LoVo (cell line): Measurements from ENCODE around the gene PAQR7.

Source experiments
- DNase-seq: peaks from one replicate; pipeline ENCODE4 v3.0.0-alpha.2; 2016; ENCODE audit warnings: low spot score

The PAQR7 gene

GRCh38 chr1:25902462-25902861 lies 27.0 kb upstream of the PAQR7 start:
- no peak for DNase-seq

DNA sequence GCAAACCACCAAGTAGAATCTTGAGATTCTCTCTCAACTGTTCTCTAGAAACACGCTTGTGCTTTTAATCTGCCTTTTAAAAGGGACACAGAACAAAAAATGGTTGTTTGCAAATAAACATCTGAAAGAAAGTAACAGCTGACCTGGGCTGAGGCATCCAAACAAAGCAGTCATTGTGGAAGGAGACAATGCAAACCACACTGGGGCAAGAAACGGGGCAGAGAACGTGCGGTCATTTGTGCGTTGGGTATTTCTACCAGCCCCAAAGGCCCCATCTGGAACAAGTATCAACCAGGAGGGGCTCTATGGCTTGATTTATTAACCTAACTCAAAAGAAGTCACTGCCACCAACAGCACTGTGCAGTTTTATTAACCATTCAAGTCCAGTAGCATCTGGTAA lies 24.7 kb upstream of the PAQR7 start:
- DNase-seq = no peak

DNA sequence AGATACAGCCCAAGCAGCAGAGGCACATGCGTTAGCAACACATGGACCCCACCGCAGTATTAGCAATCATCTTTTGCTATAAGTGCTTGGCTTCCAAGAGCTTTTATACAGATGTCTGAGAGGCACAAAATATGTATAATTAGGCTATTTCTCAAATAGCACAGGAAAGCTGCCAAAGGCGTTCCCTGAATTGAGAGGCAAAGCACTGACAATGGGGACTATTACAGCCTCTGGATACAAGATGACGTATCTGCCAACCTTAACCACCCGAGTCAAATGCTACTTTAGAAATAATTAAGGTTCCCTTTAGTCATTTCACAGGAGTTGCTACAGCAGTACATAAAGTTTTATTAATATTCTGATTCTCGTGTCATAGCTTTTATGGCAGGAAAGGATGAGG lies 24.3 kb upstream of the PAQR7 start:
- no peak for DNase-seq

DNA sequence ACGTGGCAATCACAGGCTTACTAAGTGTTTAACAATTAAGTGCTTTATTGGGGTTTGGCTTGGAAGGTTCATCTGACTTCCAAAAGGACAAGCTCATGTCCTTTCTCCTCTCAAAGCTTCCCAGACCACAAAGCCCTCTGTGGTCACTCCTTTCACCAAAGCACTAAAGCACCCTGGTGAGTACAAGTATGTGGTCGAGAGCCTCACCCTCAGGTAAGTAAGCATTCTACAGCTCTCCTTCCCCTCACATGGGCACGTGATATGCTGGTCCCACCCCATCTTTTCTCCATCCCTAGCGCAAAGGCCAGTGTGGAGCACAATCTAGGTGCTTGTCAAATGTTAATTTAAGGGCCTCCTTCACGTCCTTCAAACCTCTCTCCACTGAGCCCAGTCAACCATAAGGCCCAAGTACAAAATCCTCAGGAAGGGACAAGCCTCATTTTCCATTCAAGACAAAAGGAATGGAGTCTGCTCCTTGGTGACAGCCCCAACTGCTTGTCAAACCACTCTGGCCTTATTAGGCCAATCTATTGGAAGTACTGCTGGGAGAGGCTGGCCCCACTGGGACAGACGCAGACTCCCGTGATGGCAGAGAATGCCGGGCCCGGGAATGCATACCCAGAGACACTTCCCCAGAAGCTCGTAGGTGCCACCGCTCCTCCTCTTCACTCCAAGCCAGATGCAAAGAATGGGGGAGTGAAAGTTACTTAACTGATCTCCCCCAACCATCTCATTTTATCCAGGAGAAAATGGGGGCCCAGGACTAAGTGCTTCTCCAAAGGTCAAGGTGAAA lies 22.9 kb upstream of the PAQR7 start:
- no peak for DNase-seq

DNA sequence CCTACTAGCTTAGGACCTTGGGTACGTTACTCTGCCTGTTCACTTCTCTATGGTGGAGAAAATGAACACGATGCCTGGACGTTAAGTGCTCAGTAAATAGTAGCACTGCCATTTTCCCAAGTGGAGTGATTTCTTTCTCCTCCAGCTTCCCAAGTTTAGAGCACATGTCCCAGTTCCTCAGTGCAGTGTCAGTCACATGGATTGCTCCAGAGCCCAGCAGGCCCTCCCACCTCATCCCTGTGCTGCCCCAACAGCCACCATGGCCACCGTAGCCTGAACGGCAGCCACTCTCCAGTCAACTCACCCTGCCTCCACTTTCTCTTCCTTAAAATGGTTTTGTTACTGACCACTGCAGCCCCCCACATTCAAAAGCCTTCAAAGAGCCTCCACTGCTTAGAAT lies 22.2 kb upstream of the PAQR7 start:
- no peak for DNase-seq

DNA sequence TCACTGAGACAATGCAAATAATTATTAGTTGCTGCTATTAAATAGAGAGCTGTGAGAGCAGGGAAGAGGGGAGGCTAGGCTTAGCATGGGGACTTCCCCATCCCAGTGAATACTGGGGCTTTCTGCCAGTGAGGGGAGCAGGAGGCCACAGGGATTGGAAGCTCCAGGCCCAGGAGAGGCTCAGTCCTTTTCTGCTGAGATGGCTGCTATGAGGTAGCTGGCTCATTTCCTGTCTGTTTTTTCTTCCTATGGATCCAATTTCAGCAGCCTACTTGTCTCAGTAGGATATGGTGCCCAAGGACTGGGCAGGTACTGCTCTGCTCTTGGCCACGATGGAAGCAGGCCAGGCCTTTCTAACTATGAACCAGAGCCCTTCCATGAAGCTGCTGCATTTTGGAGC lies 20.8 kb upstream of the PAQR7 start:
- DNase-seq = no peak

- peak; percentile 87 for DNase-seq
Observed at GRCh38 chr1:25895365-25895990, 20.0 kb upstream of the PAQR7 start.

DNA sequence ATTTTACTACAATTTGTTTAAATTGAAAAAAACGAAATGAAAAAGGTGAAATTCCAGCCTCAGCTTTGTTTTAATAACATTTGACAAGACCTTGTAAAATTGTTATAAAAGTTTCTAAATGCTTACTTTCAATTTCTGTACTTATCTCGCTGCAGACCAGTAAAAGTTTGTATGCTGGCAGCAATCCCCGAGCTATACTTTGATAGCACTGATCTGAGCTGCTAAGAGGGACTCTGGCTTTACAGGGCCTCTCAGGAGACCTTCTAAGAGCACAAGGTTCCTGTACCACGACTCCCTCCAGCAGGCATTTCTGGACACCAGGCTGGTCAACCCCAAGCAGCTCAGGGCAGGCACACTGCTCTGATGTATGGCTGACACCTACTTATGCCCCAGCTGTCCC lies 17.6 kb upstream of the PAQR7 start:
- no peak for DNase-seq

DNA sequence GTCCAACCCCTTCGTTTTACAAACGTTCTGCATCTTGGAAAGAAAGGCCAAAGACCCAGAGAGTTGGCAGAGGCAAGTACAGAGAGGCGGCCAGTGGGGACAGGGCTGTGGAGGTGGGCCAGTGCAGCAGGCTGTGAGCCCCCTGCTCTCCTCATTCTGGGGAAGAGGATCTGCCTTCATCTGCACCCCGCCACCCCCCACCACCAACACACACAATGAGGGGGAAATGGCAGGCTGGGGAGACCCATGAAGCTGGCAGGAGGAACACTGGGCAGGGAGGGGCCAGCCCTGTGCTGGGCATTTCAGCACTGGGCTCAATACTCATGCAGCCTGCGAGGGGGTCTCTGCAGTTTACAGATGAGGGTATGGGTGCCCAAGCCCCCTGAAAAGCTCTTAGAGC lies 16.1 kb upstream of the PAQR7 start:
- no peak for DNase-seq

DNA sequence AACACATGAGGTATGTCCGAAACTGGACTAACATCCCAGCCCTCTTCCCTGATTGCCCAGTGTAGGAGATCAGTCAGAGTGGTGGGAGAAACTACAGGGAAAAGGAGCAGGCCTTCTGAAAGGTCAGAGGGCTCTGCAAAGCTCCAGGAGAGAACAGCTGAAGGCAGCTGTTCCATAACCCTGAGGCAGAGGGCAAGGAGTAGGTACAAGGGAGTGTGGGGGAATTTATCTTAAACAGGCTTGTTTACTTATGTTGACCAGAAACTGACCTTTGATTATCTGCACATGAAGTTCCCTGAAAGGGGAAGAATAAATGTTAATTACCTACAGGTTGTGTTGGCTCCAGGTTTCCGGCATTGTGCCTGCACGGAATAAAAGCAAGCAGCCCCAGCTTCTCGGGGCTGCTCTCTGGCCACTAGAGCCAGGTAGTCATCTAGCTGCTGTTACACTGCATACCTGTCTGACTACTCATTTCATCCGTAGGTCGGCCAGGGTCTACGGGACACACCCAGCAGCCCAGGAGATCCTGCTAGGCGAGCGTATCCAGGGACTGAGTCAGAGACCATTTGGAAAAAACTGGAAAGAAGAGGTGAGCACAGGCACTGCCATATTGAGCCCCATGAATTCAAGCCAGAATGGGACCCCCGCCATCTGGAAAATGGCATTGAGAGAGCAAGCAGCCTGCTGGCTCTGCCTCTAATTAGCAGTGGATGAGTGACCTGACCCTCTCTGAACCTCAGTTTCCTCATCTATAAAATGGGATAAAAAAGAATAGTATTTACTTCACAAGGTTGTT lies 14.9 kb upstream of the PAQR7 start:
- peak; percentile 93 for DNase-seq

- DNase-seq = no peak
Observed at GRCh38 chr1:25889470-25889869, 14.0 kb upstream of the PAQR7 start.

- no peak for DNase-seq
Observed at GRCh38 chr1:25888426-25888987, 13.0 kb upstream of the PAQR7 start.

DNA sequence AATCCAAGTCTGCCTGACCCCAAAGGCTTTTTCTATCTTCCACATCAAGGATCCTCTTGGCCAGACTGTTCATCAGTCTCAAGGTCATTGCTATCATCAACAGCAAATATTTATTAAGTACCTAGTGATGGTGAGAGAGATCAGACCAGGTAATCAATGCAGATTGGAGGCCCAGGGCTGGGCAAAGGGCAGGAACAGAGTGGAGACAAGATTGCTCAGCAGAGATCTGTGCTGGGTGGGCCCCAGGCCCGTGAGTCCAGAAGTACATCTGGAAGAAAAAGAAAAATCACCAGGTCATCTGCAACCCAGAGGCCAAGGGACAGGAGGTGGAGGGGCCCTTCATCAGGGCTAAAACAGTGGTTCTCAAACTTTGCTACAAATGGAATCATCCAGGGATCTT lies 10.1 kb upstream of the PAQR7 start:
- no peak for DNase-seq

GRCh38 chr1:25881266-25881665 lies 5.8 kb upstream of the PAQR7 start:
- DNase-seq = no peak

DNA sequence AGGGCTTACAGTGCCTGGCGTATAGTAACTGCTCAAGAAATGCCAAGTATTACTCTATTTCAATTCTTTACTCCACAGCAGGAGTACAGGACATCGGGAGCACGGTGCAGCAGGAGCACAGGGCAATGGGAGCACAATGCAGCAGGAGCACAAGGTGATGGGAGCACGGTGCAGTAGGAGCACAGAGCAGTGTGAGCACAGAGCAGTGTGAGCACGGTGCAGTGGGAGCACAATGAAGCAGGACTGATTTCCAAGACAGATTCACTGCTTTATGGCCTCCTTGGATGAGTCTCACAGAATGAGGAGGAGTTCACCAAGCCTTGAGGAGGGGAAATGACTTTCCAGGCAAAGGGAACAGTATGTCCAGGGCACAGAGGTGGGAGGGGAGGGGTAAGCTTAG lies 5.0 kb upstream of the PAQR7 start:
- DNase-seq = no peak

GRCh38 chr1:25879675-25880074 lies 4.2 kb upstream of the PAQR7 start:
- DNase-seq = no peak

GRCh38 chr1:25878690-25879089 lies 3.2 kb upstream of the PAQR7 start:
- DNase-seq = no peak

DNA sequence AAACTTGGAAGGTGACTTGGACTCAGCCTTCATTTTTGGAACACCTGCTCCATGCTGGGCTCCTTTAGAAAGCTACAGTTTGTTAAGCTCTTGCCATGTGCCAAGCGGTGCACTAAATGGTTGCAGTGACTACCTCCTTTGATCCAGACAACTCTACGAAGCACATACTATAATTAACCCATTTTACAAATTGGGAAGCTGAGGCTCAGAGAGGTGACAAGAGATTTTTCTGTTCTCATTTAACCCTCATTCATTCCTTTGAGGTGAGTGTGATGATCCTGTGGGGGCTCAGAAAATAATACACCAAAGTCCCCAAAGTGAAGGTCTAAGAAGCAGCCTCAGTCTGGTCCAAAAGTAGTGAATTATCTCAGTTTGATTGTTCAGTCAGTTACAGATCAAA lies 1.6 kb upstream of the PAQR7 start:
- no peak for DNase-seq

DNA sequence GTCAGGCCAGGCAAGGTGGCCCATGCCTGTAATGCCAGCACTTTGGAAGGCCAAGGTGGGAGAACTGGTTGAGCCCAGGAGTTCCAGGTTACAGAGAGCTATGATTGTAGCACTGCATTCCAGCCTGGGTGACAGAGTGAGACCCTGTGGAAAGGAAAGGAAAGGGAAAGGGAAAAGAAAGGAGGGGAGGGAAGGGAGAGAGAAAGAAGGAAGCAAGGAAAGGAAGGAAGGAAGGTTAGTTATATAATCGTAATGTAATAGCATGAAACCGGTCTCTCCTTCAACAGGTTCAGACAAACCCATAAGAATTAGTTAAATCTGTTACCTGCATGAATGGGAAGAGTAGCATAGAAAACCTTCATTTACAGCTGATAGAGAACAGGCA lies 1.2 kb upstream of the PAQR7 start:
- no peak for DNase-seq

- no peak for DNase-seq
Observed at GRCh38 chr1:25875856-25876692, 566 bp upstream of the PAQR7 start.

DNA sequence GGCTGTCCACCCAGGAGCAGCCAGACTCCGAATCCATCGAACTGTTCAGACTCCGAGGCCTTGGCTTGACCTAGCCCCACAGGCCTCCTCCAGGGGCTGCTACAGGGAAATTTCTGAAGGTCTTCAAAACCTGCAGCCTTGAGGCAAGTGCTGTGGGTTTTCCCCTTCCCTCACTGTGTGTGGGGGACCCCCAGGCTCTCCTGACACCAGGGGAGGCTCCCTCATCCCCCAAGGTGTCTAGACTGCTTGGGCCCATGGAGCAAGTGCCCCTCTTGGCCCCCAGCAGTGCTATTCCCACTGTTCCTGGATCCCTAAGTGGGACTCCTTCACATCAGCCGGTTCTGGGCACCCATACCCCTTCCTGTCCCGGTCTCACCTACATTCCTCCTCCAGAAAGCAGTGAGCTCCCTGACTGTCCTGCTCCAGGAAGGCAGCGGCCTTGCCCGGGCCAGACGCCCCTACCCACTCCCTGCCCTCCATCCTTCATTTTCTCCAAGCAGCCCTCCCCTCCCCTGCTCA lies 814 bp downstream of the PAQR7 start:
- no peak for DNase-seq

DNA sequence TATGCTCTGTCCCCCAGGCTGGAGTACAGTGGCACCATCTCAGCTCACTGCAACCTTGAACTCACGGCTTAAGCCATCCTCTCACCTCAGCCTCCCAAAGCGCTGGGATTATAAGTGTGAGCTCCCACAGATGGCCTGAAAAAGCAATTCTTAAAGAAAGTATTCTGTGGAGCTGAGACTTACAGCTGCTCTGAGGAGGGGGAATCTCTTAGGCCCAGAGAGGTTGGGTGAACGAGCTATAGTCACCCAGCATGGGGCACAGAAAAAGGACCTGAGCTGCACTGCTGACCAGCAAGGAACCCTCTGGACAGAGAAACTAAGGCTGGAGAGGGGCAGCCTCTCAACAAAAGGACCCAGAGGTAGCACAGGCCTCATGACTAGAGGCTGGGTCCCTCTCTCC lies 1.3 kb downstream of the PAQR7 start:
- no peak for DNase-seq
